ENCODE results near the gene CTNNA2. TPM values are rescaled to one million over a fixed set of nuclear protein-coding genes. Genes with fewer than 3 reads are reported as not detected.

CTNNA2 gene
- polyA plus RNA-seq, 2 of the 4 experiments (the other 2 are of a cell fraction), result 0.50 to 0.94 TPM

GRCh38 chr2:80248146-80248545, 735.3 kb downstream of the CTNNA2 start (continued):
- TF ChIP-seq, protein P1, sequence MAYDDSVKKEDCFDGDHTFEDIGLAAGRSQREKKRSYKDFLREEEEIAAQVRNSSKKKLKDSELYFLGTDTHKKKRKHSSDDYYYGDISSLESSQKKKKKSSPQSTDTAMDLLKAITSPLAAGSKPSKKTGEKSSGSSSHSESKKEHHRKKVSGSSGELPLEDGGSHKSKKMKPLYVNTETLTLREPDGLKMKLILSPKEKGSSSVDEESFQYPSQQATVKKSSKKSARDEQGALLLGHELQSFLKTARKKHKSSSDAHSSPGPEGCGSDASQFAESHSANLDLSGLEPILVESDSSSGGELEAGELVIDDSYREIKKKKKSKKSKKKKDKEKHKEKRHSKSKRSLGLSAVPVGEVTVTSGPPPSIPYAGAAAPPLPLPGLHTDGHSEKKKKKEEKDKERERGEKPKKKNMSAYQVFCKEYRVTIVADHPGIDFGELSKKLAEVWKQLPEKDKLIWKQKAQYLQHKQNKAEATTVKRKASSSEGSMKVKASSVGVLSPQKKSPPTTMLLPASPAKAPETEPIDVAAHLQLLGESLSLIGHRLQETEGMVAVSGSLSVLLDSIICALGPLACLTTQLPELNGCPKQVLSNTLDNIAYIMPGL (CRISPR knock-in tag; IDR thresholded peaks at IDR 0.05; ENCODE audit: borderline replicate concordance), result no peak
- TF ChIP-seq, protein P2, sequence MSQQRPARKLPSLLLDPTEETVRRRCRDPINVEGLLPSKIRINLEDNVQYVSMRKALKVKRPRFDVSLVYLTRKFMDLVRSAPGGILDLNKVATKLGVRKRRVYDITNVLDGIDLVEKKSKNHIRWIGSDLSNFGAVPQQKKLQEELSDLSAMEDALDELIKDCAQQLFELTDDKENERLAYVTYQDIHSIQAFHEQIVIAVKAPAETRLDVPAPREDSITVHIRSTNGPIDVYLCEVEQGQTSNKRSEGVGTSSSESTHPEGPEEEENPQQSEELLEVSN (IDR thresholded peaks at IDR 0.05; ENCODE audit: borderline replicate concordance, low read depth), result no peak
- TF ChIP-seq BCL3 (IDR thresholded peaks at IDR 0.05), result no peak
- no peak for TF ChIP-seq EHMT2 (IDR thresholded peaks at IDR 0.05; ENCODE audit: low read depth)
- no peak for TF ChIP-seq ZC3H11A (IDR thresholded peaks at IDR 0.05)
- no peak for TF ChIP-seq JUN (IDR thresholded peaks at IDR 0.05)
- TF ChIP-seq, protein P3, sequence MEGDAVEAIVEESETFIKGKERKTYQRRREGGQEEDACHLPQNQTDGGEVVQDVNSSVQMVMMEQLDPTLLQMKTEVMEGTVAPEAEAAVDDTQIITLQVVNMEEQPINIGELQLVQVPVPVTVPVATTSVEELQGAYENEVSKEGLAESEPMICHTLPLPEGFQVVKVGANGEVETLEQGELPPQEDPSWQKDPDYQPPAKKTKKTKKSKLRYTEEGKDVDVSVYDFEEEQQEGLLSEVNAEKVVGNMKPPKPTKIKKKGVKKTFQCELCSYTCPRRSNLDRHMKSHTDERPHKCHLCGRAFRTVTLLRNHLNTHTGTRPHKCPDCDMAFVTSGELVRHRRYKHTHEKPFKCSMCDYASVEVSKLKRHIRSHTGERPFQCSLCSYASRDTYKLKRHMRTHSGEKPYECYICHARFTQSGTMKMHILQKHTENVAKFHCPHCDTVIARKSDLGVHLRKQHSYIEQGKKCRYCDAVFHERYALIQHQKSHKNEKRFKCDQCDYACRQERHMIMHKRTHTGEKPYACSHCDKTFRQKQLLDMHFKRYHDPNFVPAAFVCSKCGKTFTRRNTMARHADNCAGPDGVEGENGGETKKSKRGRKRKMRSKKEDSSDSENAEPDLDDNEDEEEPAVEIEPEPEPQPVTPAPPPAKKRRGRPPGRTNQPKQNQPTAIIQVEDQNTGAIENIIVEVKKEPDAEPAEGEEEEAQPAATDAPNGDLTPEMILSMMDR (IDR thresholded peaks at IDR 0.05), result no peak
- no peak for TF ChIP-seq RFX5 (IDR thresholded peaks at IDR 0.05)
- no peak for TF ChIP-seq BHLHE40 (IDR thresholded peaks at IDR 0.05; ENCODE audit: low read depth, low read length)
- TF ChIP-seq HOXB13 (CRISPR knock-in tag; IDR thresholded peaks at IDR 0.05; ENCODE audit: low read depth), result no peak

DNA sequence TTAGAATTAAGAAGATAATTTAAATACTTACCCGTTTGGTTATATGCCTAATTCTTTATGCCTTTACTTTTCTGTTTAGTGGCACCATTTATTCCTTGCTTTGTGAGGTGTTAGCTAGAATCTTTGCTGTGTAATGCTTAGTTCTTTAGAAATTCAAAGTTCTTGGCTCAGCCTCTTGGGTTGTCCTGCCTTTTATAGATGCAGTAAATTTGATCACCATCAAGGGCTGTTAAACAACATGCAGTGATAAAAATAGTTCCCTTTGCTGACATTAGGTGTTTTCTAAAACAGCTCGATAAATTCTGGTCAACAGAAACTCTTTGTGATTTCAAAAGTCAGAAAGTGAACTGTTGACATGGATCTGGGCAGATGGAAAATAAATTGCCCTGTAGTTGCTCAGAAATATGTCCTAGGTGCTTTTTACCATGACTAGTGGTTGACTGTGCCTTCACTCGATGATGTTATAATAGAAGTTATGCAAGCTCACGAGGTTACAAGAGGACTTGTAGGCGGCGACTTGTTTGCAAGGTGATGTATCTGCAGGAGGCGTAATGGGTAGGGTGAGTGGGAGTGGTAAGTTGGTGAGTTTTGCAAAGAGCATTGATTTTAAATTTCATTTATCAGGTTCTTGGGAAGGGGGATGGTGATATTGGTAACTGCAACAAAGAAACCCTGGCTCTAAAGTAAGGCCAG, 739.6 kb downstream of the CTNNA2 start:
- Histone ChIP-seq H3K4me3 (no peak overlapping the region), H3K27ac (no peak overlapping the region), H3K4me2 (no peak overlapping the region), H3K9me3 (no peaks in the 10 kb centered on the region; the same call in 2 of the 3 replicates), H3K4me1 (no peaks in the 10 kb centered on the region)
- no peak for DNase-seq (ENCODE audit: low read depth in 1 of 2, low spot score in 1 of 2)
- no peak for FAIRE-seq
- 41% methylated on average over 7 of the region's 7 CpGs for WGBS (ENCODE audit: missing lambda C conversion rate)
- POLR2A ChIA-PET, result no interaction called here
- ATAC-seq, result no peak
- TF ChIP-seq HOXB13 (CRISPR knock-in tag; IDR thresholded peaks at IDR 0.05; ENCODE audit: low read depth), result no peak
- no peak for TF ChIP-seq MYC (IDR thresholded peaks at IDR 0.05; ENCODE audit: borderline replicate concordance, low read length)
- TF ChIP-seq EP300 (IDR thresholded peaks at IDR 0.05), result no peak
- no peak for TF ChIP-seq SREBF2 (IDR thresholded peaks at IDR 0.05)
- TF ChIP-seq MAZ (IDR thresholded peaks at IDR 0.05; ENCODE audit: borderline replicate concordance, low read depth, low read length), result no peak
- CTCF ChIA-PET, result interaction anchor here (1.0 kb wide), 1 partner anchor 13 kb away, joined by 3 read pairs; no protein-coding TSS in a partner anchor

- DNase-seq (ENCODE audit: low read depth in 1 of 2, low spot score in 1 of 2) (peak in 1 of 2 experiments; percentile 39), ATAC-seq (no peak), FAIRE-seq (no peak)
- H3K27ac ChIP-seq, result no peak overlapping the region
- POLR2A ChIA-PET, result no interaction called here
- no peak overlapping the region for H3K4me3 ChIP-seq
- no peaks in the 10 kb centered on the region for H3K4me1 ChIP-seq
- H3K4me2 ChIP-seq, result no peak overlapping the region
- 0 out of 5 replicates have a peak, but pooled peaks of 1 of the 2 experiments have one; percentile 7 for TF ChIP-seq RAD21 (conservative IDR thresholded peaks at IDR 0.05 in 1 of 2, IDR thresholded peaks at IDR 0.05 in 1 of 2)
- TF ChIP-seq SMC3 (IDR thresholded peaks at IDR 0.05), result 0 out of 3 replicates have a peak, but pooled peaks have one; percentile 7
- TF ChIP-seq CEBPB (IDR thresholded peaks at IDR 0.05), result no peak
- no peaks in the 10 kb centered on the region; the same call in 2 of the 3 replicates for H3K9me3 ChIP-seq
- 11% methylated on average over 9 of the region's 9 CpGs for WGBS (ENCODE audit: missing lambda C conversion rate)
- CTCF ChIA-PET, result interaction anchor here (1.0 to 1.4 kb wide), 2 partner anchors 8 to 13 kb away, joined by 3 read pairs; no protein-coding TSS in a partner anchor
Observed at GRCh38 chr2:80255918-80256781, 743.3 kb downstream of the CTNNA2 start.

Data from A549 (cell line).